Stimulated activated CD4-positive, alpha-beta T cell treated with anti-CD3 and anti-CD28 coated beads, Interleukin-1b, Interleukin-23, amount 100 ng/mL, for 24 hours (primary cell): Measurements from ENCODE around the gene ZBTB24.
A peak's percentile ranks its signal among the peaks of the same experiment; 100 is the strongest.

ENCODE experiments used
- DNase-seq, 4 experiments: peaks; one replicate each; pipeline ENCODE4 v3.0.0-alpha.2; 2020; ENCODE audit warnings: low read depth in 4 of 4, low spot score in 1 of 4

ZBTB24 gene

DNA sequence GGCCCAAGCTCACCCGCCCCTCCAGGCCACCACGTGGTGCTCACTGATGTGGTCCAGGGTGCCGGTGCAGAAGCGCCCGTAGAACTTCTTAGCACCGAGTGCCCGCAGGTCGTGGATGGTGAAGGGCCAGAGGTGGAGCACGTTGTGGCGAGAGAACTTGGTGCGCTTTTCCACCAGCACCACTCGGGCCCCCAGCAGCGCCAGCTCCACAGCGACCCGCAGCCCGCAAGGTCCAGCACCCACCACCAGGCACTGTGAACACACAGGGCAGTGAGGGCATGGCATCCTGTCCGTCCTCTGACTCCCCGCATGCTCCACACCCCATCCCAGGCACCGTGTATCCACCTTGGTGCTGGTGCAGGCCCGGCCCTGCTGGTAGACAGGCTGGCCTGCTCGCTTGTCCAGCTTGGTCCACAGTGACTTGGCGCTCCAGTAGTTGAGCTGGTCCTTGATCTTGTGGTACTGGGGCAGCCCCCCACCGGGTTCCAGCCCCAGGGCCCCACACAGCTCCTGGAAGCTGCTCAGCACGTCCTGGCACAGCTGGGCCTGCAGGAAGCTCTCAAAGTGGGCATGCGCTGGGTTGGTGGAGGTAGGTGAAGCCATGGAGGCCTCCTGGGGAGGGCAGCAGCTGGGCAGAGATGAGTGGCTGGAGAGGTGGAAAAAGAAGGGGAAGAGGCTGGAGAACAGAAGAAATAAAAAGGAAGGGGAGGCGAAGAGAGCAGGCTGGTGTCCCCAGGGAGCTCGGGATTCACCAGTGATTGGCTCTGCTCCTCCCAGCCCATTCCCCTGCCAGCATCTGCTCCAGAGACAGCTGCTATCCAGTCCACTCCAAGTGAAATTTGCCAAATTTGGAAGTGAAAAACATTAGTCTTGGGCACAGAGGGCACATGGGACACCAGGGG is 29.2 kb downstream of the ZBTB24 start:
- no peak for DNase-seq

DNA sequence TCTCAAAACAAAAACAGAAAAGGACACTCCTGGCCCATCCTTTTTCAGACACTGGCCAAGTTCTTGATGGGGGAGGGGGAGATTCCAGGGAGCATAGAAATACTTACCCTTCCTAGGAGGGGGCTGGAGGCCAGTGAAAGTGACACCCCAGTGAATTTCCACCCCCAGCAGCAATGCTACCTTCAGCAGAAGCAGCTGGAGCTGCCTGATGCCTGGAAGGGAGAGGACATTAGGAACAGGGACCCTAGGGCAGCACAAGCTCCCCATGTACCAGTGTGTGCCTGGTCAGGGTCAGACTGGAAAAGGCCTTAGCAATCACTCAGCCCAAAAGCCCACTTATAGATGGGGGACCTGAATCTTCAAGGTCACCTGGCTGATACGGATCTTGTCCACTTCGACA is 29.9 kb downstream of the ZBTB24 start:
- DNase-seq: no peak

- DNase-seq: no peak
Measured at GRCh38 chr6:109452181-109452580, 30.8 kb downstream of the ZBTB24 start.

GRCh38 chr6:109451376-109451775 is 31.6 kb downstream of the ZBTB24 start:
- DNase-seq: no peak

- DNase-seq: no peak
Measured at GRCh38 chr6:109450801-109451200, 32.2 kb downstream of the ZBTB24 start.

GRCh38 chr6:109449795-109450673 is 33.0 kb downstream of the ZBTB24 start:
- no peak for DNase-seq

GRCh38 chr6:109449064-109449794 is 33.8 kb downstream of the ZBTB24 start:
- no peak for DNase-seq

DNA sequence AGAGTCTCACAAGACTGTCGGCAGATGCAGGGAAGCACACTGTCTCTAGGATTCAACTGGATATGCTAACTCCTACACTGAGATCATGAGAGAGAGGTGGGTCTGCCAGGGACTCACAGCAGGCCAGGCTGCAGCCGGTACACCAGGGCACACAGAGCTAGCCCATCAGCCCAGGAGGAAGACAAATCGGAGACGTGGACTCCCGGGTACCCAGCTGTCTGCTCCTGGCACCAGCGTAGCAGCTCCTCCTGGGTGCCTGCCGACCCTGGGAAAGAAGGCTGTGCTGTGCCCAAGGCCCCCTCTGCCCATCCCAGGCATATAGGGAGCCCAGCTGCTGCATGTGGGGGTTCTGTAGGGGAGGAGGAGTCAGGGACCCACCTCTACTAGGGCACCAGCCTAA is 34.4 kb downstream of the ZBTB24 start:
- DNase-seq: no peak

GRCh38 chr6:109447878-109448555 is 35.0 kb downstream of the ZBTB24 start:
- DNase-seq: no peak

- no peak for DNase-seq
Measured at GRCh38 chr6:109447087-109447486, 35.9 kb downstream of the ZBTB24 start.

DNA sequence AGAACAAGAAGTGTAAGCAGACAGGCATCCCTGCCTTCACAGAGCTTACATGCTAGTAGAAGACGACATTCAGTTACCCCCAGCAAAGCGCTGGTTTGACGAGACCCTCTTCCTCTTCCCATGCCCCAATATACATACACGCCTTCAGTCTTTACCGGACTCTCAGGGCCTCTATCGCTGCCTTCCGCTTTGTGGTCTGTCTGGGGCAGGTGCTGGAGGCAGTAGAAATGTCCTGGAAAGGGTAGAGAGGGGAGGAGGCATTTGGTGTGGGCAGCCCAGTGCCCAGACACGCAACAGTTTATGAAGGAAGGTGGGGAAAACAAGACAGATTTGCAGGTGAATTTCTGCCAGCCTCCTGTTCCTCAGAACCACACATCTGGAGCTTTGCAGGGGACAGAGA is 36.5 kb downstream of the ZBTB24 start:
- DNase-seq: no peak

GRCh38 chr6:109446072-109446471 is 36.9 kb downstream of the ZBTB24 start:
- no peak for DNase-seq

GRCh38 chr6:109445382-109445781 is 37.6 kb downstream of the ZBTB24 start:
- no peak for DNase-seq

GRCh38 chr6:109443425-109443950 is 39.5 kb downstream of the ZBTB24 start:
- no peak for DNase-seq

- no peak for DNase-seq
Measured at GRCh38 chr6:109442393-109442924, 40.6 kb downstream of the ZBTB24 start.

DNA sequence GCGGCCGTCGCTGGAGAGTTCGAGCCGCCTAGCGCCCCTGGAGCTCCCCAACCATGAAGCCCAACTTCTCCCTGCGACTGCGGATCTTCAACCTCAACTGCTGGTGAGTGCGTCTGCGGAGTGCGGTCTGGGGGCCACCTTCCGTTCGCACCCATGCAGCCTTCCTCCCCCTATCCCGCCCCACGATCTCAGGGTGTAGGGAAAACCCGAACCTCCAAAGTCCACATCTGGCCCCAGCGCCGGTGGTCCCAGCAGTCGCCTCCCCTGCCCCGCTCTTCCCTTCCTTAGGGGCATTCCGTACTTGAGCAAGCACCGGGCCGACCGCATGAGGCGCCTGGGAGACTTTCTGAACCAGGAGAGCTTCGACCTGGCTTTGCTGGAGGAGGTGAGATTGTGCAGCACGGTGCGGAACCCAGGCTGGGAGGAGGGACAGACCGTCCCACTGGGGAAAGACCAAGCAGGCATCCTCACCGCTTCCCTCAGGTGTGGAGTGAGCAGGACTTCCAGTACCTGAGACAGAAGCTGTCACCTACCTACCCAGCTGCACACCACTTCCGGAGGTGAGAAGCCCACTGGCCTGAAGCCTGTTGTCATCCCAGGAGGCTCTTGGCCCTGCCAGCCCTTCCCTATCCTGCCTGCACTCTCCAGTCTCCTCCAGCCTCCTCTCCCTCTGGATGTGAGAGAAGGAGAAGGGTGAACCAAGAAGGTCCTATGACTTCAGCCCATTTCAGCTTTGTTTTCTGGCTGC is 41.8 kb downstream of the ZBTB24 start:
- DNase-seq: no peak

- peak; percentile 26 to 72 (median 56) for DNase-seq
Measured at GRCh38 chr6:109440331-109441068, 42.5 kb downstream of the ZBTB24 start, which contains the start of the genes PPIL6 and SMPD2. Gene PPIL6, minus strand, starts transcription at chr6:109440628. Its CDS starts 38 bp downstream, at chr6:109440590. Gene SMPD2, plus strand, starts transcription at chr6:109440724. Its CDS starts 398 bp downstream, at chr6:109441122.

DNA sequence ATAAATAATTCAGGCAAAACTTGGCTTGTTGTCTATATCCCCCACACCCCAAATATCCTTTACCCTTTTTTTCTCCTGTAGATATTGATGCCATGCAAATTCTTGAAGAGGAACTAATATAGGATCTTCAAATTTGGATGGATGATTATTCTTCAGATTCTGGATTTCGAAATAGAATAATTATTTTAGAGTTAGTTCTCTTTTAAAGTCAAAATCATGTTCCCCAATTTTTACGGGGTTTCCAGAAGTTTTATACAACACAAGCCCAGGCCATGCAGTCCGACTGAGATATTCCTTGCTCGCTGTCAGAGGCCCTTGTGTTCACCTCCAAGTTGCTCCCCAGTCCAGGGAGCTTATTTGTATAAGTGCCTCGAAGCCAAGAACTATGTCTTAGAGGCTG is 47.0 kb downstream of the ZBTB24 start:
- no peak for DNase-seq

GRCh38 chr6:109434456-109434855 is 48.6 kb downstream of the ZBTB24 start:
- DNase-seq: no peak
